HG02840 (cell line): Measurements from ENCODE around the gene TGFA.
A peak's percentile ranks its signal among the peaks of the same experiment; 100 is the strongest.

Source experiments
- ATAC-seq: cut with Tn5 transposase; IDR thresholded peaks from one replicate; pipeline ENCODE4 v1.9.1; 2021; ENCODE audit warnings: mild to moderate bottlenecking, moderate library complexity, moderate number of reproducible peaks; ENCODE audit not compliant: unreplicated experiment, low FRiP score

Gene TGFA

GRCh38 chr2:70525032-70525431 lies 28.6 kb downstream of the TGFA start:
- ATAC-seq, result no peak

- ATAC-seq, result no peak
These were observed 29.3 kb downstream of the TGFA start for GRCh38 chr2:70523996-70524965.

GRCh38 chr2:70523672-70523995 lies 30.0 kb downstream of the TGFA start:
- no peak for ATAC-seq

GRCh38 chr2:70522627-70523026 lies 31.0 kb downstream of the TGFA start:
- ATAC-seq, result no peak

- ATAC-seq, result no peak
These were observed 32.8 kb downstream of the TGFA start for GRCh38 chr2:70520825-70521224.

GRCh38 chr2:70519453-70519852 lies 34.2 kb downstream of the TGFA start:
- ATAC-seq, result no peak

GRCh38 chr2:70518557-70518956 lies 35.1 kb downstream of the TGFA start:
- ATAC-seq, result no peak

- ATAC-seq, result no peak
These were observed 35.8 kb downstream of the TGFA start for GRCh38 chr2:70517804-70518203.

- ATAC-seq, result peak; percentile 82
These were observed 37.0 kb downstream of the TGFA start for GRCh38 chr2:70516596-70516995.

GRCh38 chr2:70515938-70516337 lies 37.7 kb downstream of the TGFA start:
- ATAC-seq, result no peak

GRCh38 chr2:70514612-70515055 lies 39.0 kb downstream of the TGFA start:
- ATAC-seq, result no peak

GRCh38 chr2:70513738-70514137 lies 39.9 kb downstream of the TGFA start:
- no peak for ATAC-seq

GRCh38 chr2:70511971-70512729 lies 41.5 kb downstream of the TGFA start:
- ATAC-seq, result no peak

- ATAC-seq, result no peak
These were observed 43.3 kb downstream of the TGFA start for GRCh38 chr2:70510313-70510712.

GRCh38 chr2:70509565-70509964 lies 44.1 kb downstream of the TGFA start:
- no peak for ATAC-seq

- no peak for ATAC-seq
These were observed 44.7 kb downstream of the TGFA start for GRCh38 chr2:70508711-70509462.

- ATAC-seq, result no peak
These were observed 47.8 kb downstream of the TGFA start for GRCh38 chr2:70505613-70506391.

- no peak for ATAC-seq
These were observed 48.9 kb downstream of the TGFA start for GRCh38 chr2:70504750-70505149.

GRCh38 chr2:70503896-70504295 lies 49.7 kb downstream of the TGFA start:
- ATAC-seq, result no peak

GRCh38 chr2:70501728-70502127 lies 51.9 kb downstream of the TGFA start:
- ATAC-seq, result no peak
